Nucleus accumbens (tissue), 56 donors: ENCODE data around the gene SFXN2.
"Not testable (repeated sequence)": the region's sequence is repeated elsewhere in the genome, so short reads cannot be mapped to it uniquely, and the experiment has no call there.

Source experiments
- DNase-seq, 56 donors: peaks; one replicate each; lab custom pipeline; 2025; lab: John Stamatoyannopoulos, UW

The SFXN2 gene

GRCh38 chr10:102744374-102745051, 30.1 kb downstream of the SFXN2 start:
- DNase-seq, result peak in 30 of 56 donors; percentile 3 to 52 (median 22)

DNA sequence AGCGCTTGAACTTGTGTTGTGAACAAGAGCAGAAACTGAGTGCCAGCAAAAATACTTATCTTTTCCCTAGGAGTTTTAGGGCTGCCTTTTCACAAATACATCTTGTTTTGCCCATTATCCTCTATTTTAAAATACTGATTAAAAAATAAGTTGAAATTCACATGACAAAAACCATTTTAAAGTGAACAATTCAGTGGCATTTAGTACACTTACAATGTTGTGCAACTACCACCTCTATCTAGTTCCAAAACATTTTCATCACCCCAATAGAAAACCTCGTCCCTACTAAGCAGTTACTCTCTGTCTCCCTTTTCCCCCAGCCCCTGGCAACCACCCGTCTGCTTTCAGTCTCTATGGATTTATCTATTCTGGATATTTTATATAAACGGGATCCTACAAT, 30.7 kb downstream of the SFXN2 start:
- no peak for DNase-seq

DNA sequence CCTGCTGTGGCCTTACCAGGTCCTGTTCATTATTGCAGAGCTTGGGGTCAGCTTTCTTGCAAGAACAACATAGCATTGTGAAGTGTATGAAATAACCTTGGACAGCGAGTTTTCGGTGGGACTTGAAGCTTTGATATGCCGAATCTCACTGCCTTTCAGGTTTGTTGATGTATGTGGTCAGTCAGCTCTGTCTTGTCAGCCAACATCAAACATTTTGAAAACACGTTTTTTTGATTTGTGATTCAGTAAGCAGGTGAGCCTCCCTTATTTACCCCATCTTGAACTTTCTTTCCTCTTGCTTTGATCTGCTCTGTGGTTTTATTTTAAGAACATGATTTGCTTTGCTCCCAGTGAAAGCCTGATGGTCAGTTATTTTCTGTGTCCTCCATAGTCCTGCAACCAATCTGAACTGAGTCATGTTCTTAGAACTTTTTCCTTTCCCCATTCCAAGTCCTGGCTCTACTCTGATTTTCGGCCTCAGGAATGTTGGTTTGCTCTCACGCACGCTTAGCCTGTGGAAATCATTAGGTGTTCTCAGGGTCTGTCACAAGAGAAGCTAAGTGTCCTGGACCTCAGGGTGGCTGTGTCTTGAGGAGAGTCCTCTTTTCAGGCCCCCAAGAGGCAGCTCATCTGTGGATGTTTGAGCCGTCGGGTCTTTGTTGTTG, 38.0 kb downstream of the SFXN2 start:
- no peak for DNase-seq

GRCh38 chr10:102752934-102753664, 38.7 kb downstream of the SFXN2 start:
- DNase-seq, result peak in 3 of 56 donors; percentile 3 to 8 (median 3)

DNA sequence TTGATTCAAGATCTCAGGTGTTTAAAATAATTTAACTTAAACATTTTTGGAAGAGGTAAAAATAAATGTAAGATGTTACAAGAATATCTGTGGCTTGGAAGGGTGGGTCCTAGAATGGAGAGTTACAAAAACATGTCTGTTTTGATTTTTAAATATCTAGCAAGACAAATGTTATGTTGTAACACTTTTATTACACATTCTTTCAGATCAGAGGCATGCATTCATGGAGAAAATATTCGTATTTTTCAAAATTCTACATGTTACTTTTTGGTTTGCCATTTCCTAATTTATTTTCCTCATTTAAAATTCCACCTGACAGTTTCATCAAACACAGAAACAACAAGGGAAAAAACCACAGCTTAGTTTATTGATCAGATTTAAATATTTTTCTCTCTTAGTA, 39.3 kb downstream of the SFXN2 start:
- no peak for DNase-seq

DNA sequence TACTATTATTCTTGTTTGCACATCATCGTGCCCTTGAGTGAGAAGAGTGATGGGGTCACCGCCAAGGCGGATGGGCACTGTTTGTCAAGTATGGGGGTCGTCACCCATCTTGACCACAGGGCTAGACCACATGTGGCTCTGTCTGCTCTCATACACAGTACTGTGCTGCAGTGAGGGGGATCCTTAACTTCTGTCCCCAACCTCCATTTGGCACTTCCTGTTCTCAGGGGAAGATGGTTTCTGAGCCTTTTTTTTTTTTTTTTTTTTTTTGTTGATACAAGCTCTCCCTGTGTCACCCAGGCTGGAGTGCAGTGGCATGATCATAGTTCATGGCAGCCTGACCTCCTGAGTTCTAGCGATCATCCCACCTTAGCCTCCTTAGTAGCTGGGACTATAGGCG, 42.9 kb downstream of the SFXN2 start:
- no peak for DNase-seq

GRCh38 chr10:102758240-102758932, 44.0 kb downstream of the SFXN2 start:
- DNase-seq, result no peak

DNA sequence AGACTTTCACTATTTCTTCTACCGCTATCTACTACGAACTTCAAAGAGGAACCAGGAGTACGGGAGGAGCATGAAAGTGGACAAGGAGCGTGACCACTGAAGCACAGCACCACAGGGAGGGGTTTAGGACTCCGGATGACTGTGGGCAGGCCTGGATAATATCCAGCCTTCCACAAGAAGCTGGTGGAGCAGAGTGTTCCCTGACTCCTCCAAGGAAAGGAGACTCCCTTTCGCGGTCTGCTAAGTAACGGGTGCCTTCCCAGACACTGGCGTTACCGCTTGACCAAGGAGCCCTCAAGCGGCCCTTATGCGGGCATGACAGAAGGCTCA, 44.5 kb downstream of the SFXN2 start:
- DNase-seq, result not testable (repeated sequence)

DNA sequence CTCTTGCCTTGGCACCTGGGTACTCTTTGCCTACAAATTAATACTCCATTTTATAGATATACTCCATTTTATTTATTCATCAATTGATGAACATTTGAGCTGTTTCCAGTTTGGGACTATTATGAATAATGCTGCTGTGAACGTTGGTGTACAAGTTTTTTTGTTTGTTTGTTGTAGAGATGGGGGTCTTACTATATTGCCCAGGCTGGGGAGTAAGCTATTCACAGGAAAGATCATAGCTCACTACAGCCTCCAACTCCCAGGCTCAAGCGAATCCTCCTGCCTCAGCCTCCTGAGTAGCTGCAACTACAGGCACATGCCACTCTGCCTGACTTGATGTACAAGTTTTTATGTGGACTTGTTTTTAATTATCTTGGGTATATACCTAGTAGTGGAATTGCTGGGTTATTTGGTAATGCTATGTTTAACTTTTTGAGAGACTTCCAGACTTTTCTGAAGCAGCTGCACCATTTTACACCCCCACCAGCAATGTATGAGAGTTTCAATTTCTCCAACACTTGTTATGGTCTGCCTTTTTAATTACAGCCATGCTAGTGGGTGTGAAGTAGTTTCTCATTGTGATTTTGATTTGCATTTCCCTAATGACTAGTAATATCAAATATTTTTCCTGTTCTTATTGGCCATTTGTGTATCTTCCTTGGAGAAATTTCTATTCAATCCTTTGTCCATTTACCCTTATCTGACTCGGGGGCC, 45.2 kb downstream of the SFXN2 start:
- no peak for DNase-seq

DNA sequence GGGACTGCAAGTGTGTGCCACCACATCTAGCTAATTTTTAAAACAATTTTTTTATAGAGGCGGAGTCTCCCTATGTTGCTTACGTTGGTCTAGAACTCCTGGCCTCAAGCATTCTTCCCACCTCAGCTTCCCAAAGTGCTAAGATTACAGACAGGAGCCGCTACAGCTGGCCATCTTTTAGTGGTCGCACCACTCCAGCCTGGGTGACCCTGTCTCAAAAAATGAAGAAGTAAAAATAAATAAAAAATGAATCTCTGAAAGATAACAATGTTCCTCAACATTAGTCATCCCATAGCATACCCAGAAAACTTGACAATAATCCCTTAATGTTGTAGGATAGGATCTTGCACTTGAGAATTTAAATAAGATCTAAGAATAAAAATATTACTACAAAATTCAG, 47.5 kb downstream of the SFXN2 start:
- DNase-seq, result no peak

GRCh38 chr10:102762401-102763015, 48.1 kb downstream of the SFXN2 start:
- DNase-seq, result no peak

DNA sequence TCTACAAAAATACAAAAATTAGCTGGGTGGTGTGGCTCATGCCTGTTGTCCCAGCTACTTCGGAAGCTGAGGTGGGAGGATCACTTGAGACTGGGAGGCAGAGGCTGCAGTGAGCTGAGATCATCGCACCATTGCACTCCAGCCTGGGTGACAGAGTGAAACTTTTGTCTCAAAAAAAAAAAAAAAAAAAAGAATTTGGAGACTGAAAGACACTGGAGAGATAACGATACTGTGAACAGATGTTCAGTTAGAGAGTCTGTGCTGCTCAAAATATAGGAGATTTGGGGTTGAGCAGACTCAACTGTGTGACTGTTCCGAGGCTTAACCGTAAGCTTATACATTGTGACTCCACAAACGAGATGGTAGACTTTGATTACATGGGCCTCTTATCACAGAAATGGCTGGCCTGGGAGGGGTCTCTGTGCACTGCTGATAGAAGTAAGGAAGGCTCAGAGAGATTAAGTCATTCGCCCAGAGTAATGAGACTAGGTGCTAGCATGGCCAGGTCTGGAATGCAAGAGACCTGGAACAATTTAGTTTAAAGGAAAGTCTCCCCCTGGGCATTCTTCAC, 48.7 kb downstream of the SFXN2 start:
- DNase-seq, result no peak

- no peak for DNase-seq
These were observed 50.2 kb downstream of the SFXN2 start for GRCh38 chr10:102764470-102765161.

DNA sequence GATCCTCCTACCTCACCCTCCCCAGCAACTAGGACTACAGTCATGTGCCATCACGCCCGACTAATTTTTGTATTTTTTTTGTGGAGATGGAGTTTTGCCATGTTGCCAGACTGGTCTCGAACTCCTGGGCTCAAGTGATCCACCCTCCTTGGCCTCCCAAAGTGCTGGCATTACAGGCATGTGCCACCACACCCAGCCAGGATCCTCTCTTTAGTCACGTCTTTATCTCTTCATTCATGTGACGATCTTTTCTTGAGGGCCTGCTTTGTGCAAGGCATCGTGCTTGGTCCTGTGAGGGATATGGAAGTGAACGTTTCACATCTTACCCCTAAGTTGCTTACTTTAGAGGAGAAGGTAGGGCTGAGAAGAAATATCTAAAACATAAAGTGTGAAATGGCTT, 50.9 kb downstream of the SFXN2 start:
- DNase-seq, result no peak

DNA sequence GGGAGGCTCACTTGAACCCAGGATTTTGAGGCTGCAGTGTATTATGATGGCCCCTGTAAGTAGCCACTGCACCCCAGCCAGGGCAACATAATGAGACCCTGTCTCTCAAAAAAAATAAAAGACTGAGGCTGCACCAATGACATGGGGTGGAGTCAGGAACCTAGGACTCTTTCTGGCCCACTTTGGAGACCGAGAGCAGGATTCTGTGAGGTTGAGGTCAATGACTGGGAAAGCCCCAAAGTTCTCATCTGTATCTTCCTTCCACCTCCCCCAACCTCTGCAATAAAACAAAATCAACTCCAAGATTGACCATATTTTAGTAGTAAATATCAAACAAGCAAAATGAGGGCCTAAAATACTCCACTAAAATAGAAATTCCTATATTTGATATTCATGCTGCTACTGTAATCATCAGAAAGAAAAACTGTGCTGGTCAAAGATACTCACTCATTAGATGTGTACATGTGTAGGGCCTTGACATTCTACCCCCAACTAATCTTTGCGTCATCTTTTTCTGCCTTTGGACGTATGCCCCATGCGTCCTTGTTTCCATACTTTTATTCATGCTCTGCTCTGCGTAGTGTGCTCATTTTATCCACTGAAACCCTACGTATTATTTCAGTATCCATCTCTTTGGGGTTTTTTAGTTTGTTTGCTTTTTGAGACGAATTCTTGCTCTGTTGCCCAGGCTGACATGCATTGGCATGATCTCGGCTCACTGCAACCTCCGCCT, 53.2 kb downstream of the SFXN2 start:
- DNase-seq, result no peak

GRCh38 chr10:102769375-102770107, 55.1 kb downstream of the SFXN2 start:
- DNase-seq, result no peak

DNA sequence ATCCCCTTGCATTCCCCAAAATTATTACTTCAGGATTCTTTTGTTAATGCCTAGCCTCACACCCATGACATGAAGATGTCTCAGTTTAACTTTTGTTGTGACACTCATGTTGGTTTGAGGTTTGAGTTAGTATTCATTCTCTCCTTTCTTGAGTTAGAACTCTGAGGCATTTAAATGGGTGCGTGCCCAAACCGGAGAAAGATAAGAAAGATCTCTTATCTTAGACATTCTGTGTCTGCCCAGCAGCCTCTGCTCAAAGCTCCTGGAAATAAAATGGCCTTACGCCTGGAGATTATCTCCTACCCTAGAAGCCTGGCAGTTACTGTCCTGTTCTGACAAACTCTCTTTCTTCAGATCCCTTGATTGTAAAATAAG, 55.7 kb downstream of the SFXN2 start:
- DNase-seq, result no peak

GRCh38 chr10:102770792-102771191, 56.4 kb downstream of the SFXN2 start:
- DNase-seq, result no peak
